PC-9 (cell line): ENCODE data around the gene PPP1R2C. TPM values are rescaled to one million over a fixed set of nuclear protein-coding genes. Genes with fewer than 3 reads are reported as not detected.

Experiments used
- BruUV-seq: library from RNA; stranded (reverse); fragments of 400-500 nt; replicated peaks from 2 replicates; lab custom pipeline; 2021; lab: Mats Ljungman, UMichigan
- CTCF ChIA-PET: fragments of 300-600 bp; sonication (Branson Sonifier 250); formaldehyde crosslinking; loops from one replicate; lab custom pipeline; 2022; ENCODE audit warnings: antibody characterized with exemption; lab: Charles Lee
- POLR2A ChIA-PET: fragments of 300-600 bp; sonication (Branson Sonifier 250); formaldehyde crosslinking; loops from one replicate; lab custom pipeline; 2022; ENCODE audit warnings: antibody characterized with exemption; ENCODE audit not compliant: unreplicated experiment; lab: Charles Lee
- DNase-seq, 2 experiments: peaks; one replicate each; pipeline versions ENCODE4 v3.0.0 to v3.0.0-alpha.2; 2015 to 2022; ENCODE audit warnings: mixed read lengths in 1 of 2
- H2AFZ ChIP-seq: fragments of 200-600 bp; sonication (generic); 2 replicates; pipeline ENCODE4 v1.8.1; 2017; ENCODE audit warnings: antibody characterized with exemption
- H3F3A ChIP-seq: fragments of 200-600 bp; sonication (generic); 2 replicates; pipeline ENCODE4 v1.8.1; 2017; ENCODE audit warnings: antibody characterized with exemption, mild to moderate bottlenecking, low read depth; ENCODE audit not compliant: insufficient read depth
- H3K27ac ChIP-seq: fragments of 200-600 bp; sonication (generic); 2 replicates; pipeline ENCODE4 v1.6.1; 2016; ENCODE audit warnings: mixed run types
- H3K27me3 ChIP-seq: fragments of 200-600 bp; sonication (generic); 2 replicates; pipeline ENCODE4 v1.6.1; 2016; ENCODE audit warnings: low read depth, mixed run types; ENCODE audit not compliant: insufficient read depth
- H3K36me3 ChIP-seq: fragments of 200-600 bp; sonication (generic); 2 replicates; pipeline ENCODE4 v1.6.1; 2016; ENCODE audit warnings: low read depth, mixed run types
- H3K4me1 ChIP-seq: fragments of 200-600 bp; sonication (generic); replicated peaks from 2 replicates; pipeline ENCODE4 v1.6.1; 2016; ENCODE audit warnings: mixed run types; ENCODE audit not compliant: insufficient read depth
- H3K4me2 ChIP-seq: fragments of 200-600 bp; sonication (generic); 2 replicates; pipeline ENCODE4 v1.6.1; 2017; ENCODE audit warnings: mixed run types
- H3K4me3 ChIP-seq: fragments of 200-600 bp; sonication (generic); 2 replicates; pipeline ENCODE4 v1.6.1; 2016; ENCODE audit warnings: mixed run types
- H3K79me2 ChIP-seq: fragments of 200-600 bp; sonication (generic); 2 replicates; pipeline ENCODE4 v1.6.1; 2017; ENCODE audit warnings: low read depth, mixed run types
- H3K9me2 ChIP-seq: fragments of 200-600 bp; sonication (generic); 2 replicates; pipeline ENCODE4 v1.8.1; 2017; ENCODE audit warnings: mild to moderate bottlenecking; ENCODE audit not compliant: insufficient read depth
- H3K9me3 ChIP-seq: fragments of 200-600 bp; sonication (generic); 2 replicates; pipeline ENCODE4 v1.8.1; 2016; ENCODE audit warnings: low read depth; ENCODE audit not compliant: insufficient read depth
- H4K20me1 ChIP-seq: fragments of 200-600 bp; sonication (generic); 2 replicates; pipeline ENCODE4 v1.8.1; 2017; ENCODE audit not compliant: insufficient read depth
- CTCF ChIP-seq: fragments of 200-600 bp; sonication (generic); conservative IDR thresholded peaks from 2 replicates; pipeline ENCODE4 v1.6.1; 2017; ENCODE audit warnings: mixed run types, antibody characterized with exemption, mild to moderate bottlenecking, moderate library complexity
- EZH2 ChIP-seq: fragments of 200-600 bp; sonication (generic); IDR thresholded peaks from 2 replicates; pipeline ENCODE4 v1.8.0; 2017; ENCODE audit warnings: antibody characterized with exemption, low read depth
- intact Hi-C: fragments of 100-400 bp; cut with micrococcal nuclease; formaldehyde crosslinking; loops from one replicate; pipeline ENCODE4 v1.10.0; 2022; ENCODE audit not compliant: unreplicated experiment
- total RNA-seq: library from RNA; stranded (reverse); gene quantifications from 2 replicates; pipeline ENCODE4 v1.2.3, GENCODE V29; 2021

PPP1R2C gene
- total RNA-seq, 1 experiment from 2014 or later: not detected

- POLR2A ChIA-PET: no interaction called here
- intact Hi-C loops: no loop called here
- Histone ChIP-seq H3K4me2 (no peak overlapping the region), H3K79me2 (no peaks in the 10 kb centered on the region), H4K20me1 (no peaks in the 10 kb centered on the region), H2AFZ (no peak overlapping the region), H3K4me3 (no peak overlapping the region), H3K27ac (no peak overlapping the region), H3K9me2 (no peaks in the 10 kb centered on the region), H3K4me1 (no peaks in the 10 kb centered on the region), H3F3A (no peaks in the 10 kb centered on the region), H3K36me3 (no peaks in the 10 kb centered on the region), H3K27me3 (no peaks in the 10 kb centered on the region), H3K9me3 (no peaks in the 10 kb centered on the region)
- BruUV-seq: no TSS peak
- no peak for TF ChIP-seq EZH2
- no peak for TF ChIP-seq CTCF
- no peak for DNase-seq
- CTCF ChIA-PET: no interaction called here
Measured at GRCh38 chrX:42803320-42803719, 25.4 kb upstream of the PPP1R2C start.

GRCh38 chrX:42797651-42798269 is 19.8 kb upstream of the PPP1R2C start:
- no peaks in the 10 kb centered on the region for H3K4me1 ChIP-seq
- no peaks in the 10 kb centered on the region for H3K36me3 ChIP-seq
- DNase-seq: peak in 1 of 2 experiments; percentile 38
- no peak overlapping the region for H2AFZ ChIP-seq
- H3K4me3 ChIP-seq: no peak overlapping the region
- no peaks in the 10 kb centered on the region for H3K27me3 ChIP-seq
- no peaks in the 10 kb centered on the region for H3K9me2 ChIP-seq
- no peaks in the 10 kb centered on the region for H3K79me2 ChIP-seq
- H3K9me3 ChIP-seq: no peaks in the 10 kb centered on the region
- no peak overlapping the region for H3K4me2 ChIP-seq
- no peaks in the 10 kb centered on the region for H3F3A ChIP-seq
- ChIA-PET CTCF (no interaction called here), POLR2A (no interaction called here)
- BruUV-seq: no TSS peak
- intact Hi-C loops: no loop called here
- no peak for TF ChIP-seq EZH2
- TF ChIP-seq CTCF: no peak
- H4K20me1 ChIP-seq: no peaks in the 10 kb centered on the region
- H3K27ac ChIP-seq: no peak overlapping the region

GRCh38 chrX:42783451-42783850 is 5.5 kb upstream of the PPP1R2C start:
- H3K79me2 ChIP-seq: no peaks in the 10 kb centered on the region
- no peaks in the 10 kb centered on the region for H3K9me2 ChIP-seq
- TF ChIP-seq CTCF (no peak), EZH2 (no peak)
- no peak overlapping the region for H3K4me3 ChIP-seq
- no peak for DNase-seq
- H3K27ac ChIP-seq: no peak overlapping the region
- BruUV-seq: no TSS peak
- H3K27me3 ChIP-seq: no peaks in the 10 kb centered on the region
- no peak overlapping the region for H3K4me2 ChIP-seq
- H3K36me3 ChIP-seq: no peaks in the 10 kb centered on the region
- intact Hi-C loops: no loop called here
- no peaks in the 10 kb centered on the region for H3F3A ChIP-seq
- H4K20me1 ChIP-seq: no peaks in the 10 kb centered on the region
- H3K9me3 ChIP-seq: no peaks in the 10 kb centered on the region
- H3K4me1 ChIP-seq: no peaks in the 10 kb centered on the region
- ChIA-PET CTCF (no interaction called here), POLR2A (no interaction called here)
- H2AFZ ChIP-seq: no peak overlapping the region
